Heart left ventricle (tissue), 16 donors: ENCODE measurements around the gene POU6F2. TPM values are rescaled to one million over a fixed set of nuclear protein-coding genes. Genes with fewer than 3 reads are reported as not detected.

Experiments used
- ATAC-seq, 4 donors: fragments of 200-7000 bp; cut with Tn5 transposase; one replicate each; pipeline ENCODE4 v1.9.1; 2020 to 2022; ENCODE audit warnings: moderate library complexity in 4 of 4, mild to moderate bottlenecking in 3 of 4, moderate number of reproducible peaks in 1 of 4
- DNase-seq, 5 donors: peaks; one replicate each; pipeline ENCODE4 v3.0.0-alpha.2; 2020
- H3K27ac ChIP-seq, 12 donors: fragments of 200-600 bp; sonication (generic) in 4 of 12; one replicate each; pipeline versions ENCODE4 v1.5.0 to v1.8.0; 2016 to 2022; ENCODE audit warnings: mild to moderate bottlenecking in 2 of 12
- H3K27me3 ChIP-seq, 9 donors: fragments of 200-600 bp; sonication (generic) in 2 of 9; one replicate each; pipeline versions ENCODE4 v1.5.1 to v1.8.0; 2016 to 2022; ENCODE audit warnings: mild to moderate bottlenecking in 3 of 9
- H3K36me3 ChIP-seq, 9 donors: fragments of 200-600 bp; sonication (generic) in 2 of 9; one replicate each; pipeline versions ENCODE4 v1.5.0 to v1.8.0; 2018 to 2022; ENCODE audit warnings: mild to moderate bottlenecking in 2 of 9
- H3K4me1 ChIP-seq, 12 donors: fragments of 200-600 bp; sonication (generic) in 4 of 12; one replicate each; pipeline versions ENCODE4 v1.5.0 to v1.8.0; 2016 to 2022; ENCODE audit warnings: mild to moderate bottlenecking in 3 of 12
- H3K4me3 ChIP-seq, 12 donors: fragments of 200-600 bp; sonication (generic) in 4 of 12; one replicate each; pipeline versions ENCODE4 v1.5.0 to v1.8.0; 2017 to 2022; ENCODE audit warnings: mild to moderate bottlenecking in 9 of 12, moderate library complexity in 4 of 12
- H3K9me3 ChIP-seq, 12 donors: fragments of 200-600 bp; sonication (generic) in 4 of 12; one replicate each; pipeline versions ENCODE4 v1.5.0 to v1.8.0; 2016 to 2022; ENCODE audit warnings: mild to moderate bottlenecking in 1 of 12
- CTCF ChIP-seq, 12 donors: fragments of 200-600 bp; sonication (generic) in 4 of 12; IDR thresholded peaks; one replicate each; pipeline versions ENCODE4 v1.5.0 to v1.8.0; 2018 to 2022; ENCODE audit warnings: antibody characterized with exemption in 12 of 12, mild to moderate bottlenecking in 5 of 12
- POLR2A ChIP-seq, 2 donors: fragments of 450-650 bp; IDR thresholded peaks; one replicate each; pipeline ENCODE4 v1.6.1; 2017; ENCODE audit warnings: antibody characterized with exemption in 2 of 2, mild to moderate bottlenecking in 2 of 2, moderate library complexity in 2 of 2
- WGBS, 4 donors: extraction: QIAGEN DNeasy Blood & Tissue Kit in 2 of 4; methylation state at CpG; one replicate each; pipeline versions ENCODE4 v1.1.5 to v1.1.7; 2013 to 2018; 5-methylcytosine and 5-hydroxymethylcytosine counted together
- intact Hi-C, 10 donors: fragments of 100-400 bp; cut with DNase I; formaldehyde crosslinking; loops; one replicate each; pipeline versions ENCODE4 v1.11.1 to v1.14.2; 2022
- polyA plus RNA-seq, 2 donors: library from polyadenylated mRNA; stranded (reverse); fragments of 200-250 nt; gene quantifications; one replicate each; pipeline ENCODE4 v1.2.3, GENCODE V29; 2013
- total RNA-seq, 9 donors: library from RNA; depleted of rRNA in 2 of 9; stranded (reverse); fragments of >200 nt in 2 of 9; fragmentation: NEBNext Ultra II Directional in 3 of 9; extraction: Animal tissue kit (Norgen Biotek cat#: 25700) in 3 of 9; gene quantifications; one replicate each; pipeline versions ENCODE4 v1.1.0 to v1.2.4, GENCODE V29; 2016 to 2023
- donor health status: ischemic (EF 13 %, LVEDD 7.1; RV severe dilation, severe dysfunction).
- donor health status: healthy with polysubstance abuse.
- donor health status: DM: no; HTN: yes; CAD: no.
- donor health status: DM: no; HTN: no; CAD: no.
- donor health status: ischemic (EF 25% LVEDD 6.9; RV normal size, moderate dysfunction).
- donor health status: ischemic (EF 25% LVEDD 5.7; RV mildly dilated, moderate dysfunction).
- donor health status: healthy.
- donor health status: DM: yes; HTN: yes; CAD: no.
- donor health status: ischemic (EF 35%, LVEDD 5.7; RV mildly dilated, moderate dysfunction).
- donor health status: nonischemic (EF 11% LVEDD 7.7; RV severe dilation, severe dysfunction).
- donor health status: DM: yes; HTN: yes; CAD: no.
- donor health status: PGD.
- donor health status: ischemic (EF 29% LVEDD 5.4; RV normal size, mild dysfunction).
- donor health status: nonischemic (EF 23%, LVEDD 6.1; RV moderate dilation, normal function).

Gene POU6F2
- total and polyA plus RNA-seq, 11 donors: 0.03 to 1.2 (median 0.38) TPM; not detected in 2

- H3K9me3 ChIP-seq: no peaks in the 10 kb centered on the region
- no peaks in the 10 kb centered on the region for H3K27me3 ChIP-seq
- H3K36me3 ChIP-seq: no peaks in the 10 kb centered on the region
- H3K27ac ChIP-seq: no peak overlapping the region
- H3K4me3 ChIP-seq: no peak overlapping the region
- ATAC-seq: no peak
- TF ChIP-seq CTCF (IDR thresholded peaks at IDR 0.05) (no peak), POLR2A (IDR thresholded peaks at IDR 0.05) (no peak)
- WGBS, 4 donors: 72 to 78% (median 73%) methylated on average over 3 of the region's 3 CpGs
- no peaks in the 10 kb centered on the region for H3K4me1 ChIP-seq
- DNase-seq: no peak
- intact Hi-C loops: no loop called here
Observed at GRCh38 chr7:39181398-39181797, 203.7 kb downstream of the POU6F2 start.

GRCh38 chr7:39183796-39184195 is 206.1 kb downstream of the POU6F2 start:
- H3K36me3 ChIP-seq: no peaks in the 10 kb centered on the region
- no peaks in the 10 kb centered on the region for H3K27me3 ChIP-seq
- ATAC-seq (no peak), DNase-seq (no peak)
- no peak overlapping the region for H3K4me3 ChIP-seq
- intact Hi-C loops: no loop called here
- 71 to 86% (median 80%) methylated on average over 2 of the region's 2 CpGs for WGBS, 4 donors
- H3K4me1 ChIP-seq: no peaks in the 10 kb centered on the region
- no peak for TF ChIP-seq CTCF (IDR thresholded peaks at IDR 0.05)
- no peak for TF ChIP-seq POLR2A (IDR thresholded peaks at IDR 0.05)
- H3K27ac ChIP-seq: no peak overlapping the region
- H3K9me3 ChIP-seq: no peaks in the 10 kb centered on the region

- Histone ChIP-seq H3K27ac (no peak overlapping the region), H3K36me3 (no peaks in the 10 kb centered on the region), H3K4me1 (no peaks in the 10 kb centered on the region), H3K9me3 (no peaks in the 10 kb centered on the region), H3K27me3 (no peaks in the 10 kb centered on the region), H3K4me3 (no peak overlapping the region)
- ATAC-seq (no peak), DNase-seq (no peak)
- WGBS, 4 donors: 46 to 59% (median 57%) methylated on average over 3 of the region's 3 CpGs
- intact Hi-C loops: no loop called here
- TF ChIP-seq POLR2A (IDR thresholded peaks at IDR 0.05) (no peak), CTCF (IDR thresholded peaks at IDR 0.05) (no peak)
Observed at GRCh38 chr7:39184391-39184790, 206.7 kb downstream of the POU6F2 start.

- no peaks in the 10 kb centered on the region for H3K4me1 ChIP-seq
- H3K27me3 ChIP-seq: no peaks in the 10 kb centered on the region
- no peak for DNase-seq
- H3K27ac ChIP-seq: no peak overlapping the region
- H3K36me3 ChIP-seq: no peaks in the 10 kb centered on the region
- 46 to 75% (median 56%) methylated on average over 1 to 2 of the region's 2 CpGs for WGBS, 4 donors
- H3K4me3 ChIP-seq: no peak overlapping the region
- intact Hi-C loops: no loop called here
- no peak for TF ChIP-seq POLR2A (IDR thresholded peaks at IDR 0.05)
- no peak for TF ChIP-seq CTCF (IDR thresholded peaks at IDR 0.05)
- no peaks in the 10 kb centered on the region for H3K9me3 ChIP-seq
- no peak for ATAC-seq
Observed at GRCh38 chr7:39186131-39186530, 208.4 kb downstream of the POU6F2 start.
